ENCODE measurements around the gene EHD3. TPM values are rescaled to one million over a fixed set of nuclear protein-coding genes. Genes with fewer than 3 reads are reported as not detected.

Gene EHD3
- total RNA-seq, 1 donor from 2014 or later: 1.9 TPM

DNA sequence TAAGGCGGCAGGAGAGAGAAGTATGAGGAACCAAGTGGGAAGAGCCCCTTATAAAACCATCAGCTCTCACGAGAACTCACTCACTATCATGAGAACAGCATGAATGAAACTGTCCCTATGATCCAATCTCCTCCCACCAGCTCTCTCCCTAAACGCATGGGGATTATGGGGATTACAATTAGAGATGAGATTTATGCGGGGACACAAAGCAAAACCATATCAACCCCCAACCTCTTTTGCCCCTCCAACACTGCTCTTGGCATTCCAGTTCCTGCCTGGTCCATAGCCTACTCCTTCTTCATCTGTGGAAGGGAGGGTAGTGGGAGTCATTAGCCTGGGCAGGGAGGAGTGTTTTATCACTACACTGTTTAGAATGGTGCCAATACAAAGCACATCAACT is 1.4 kb upstream of the EHD3 start:
- intact Hi-C loops (cut with micrococcal nuclease): loop anchor here (2.0 to 5.0 kb wide), 4 partner anchors 60 to 1085 kb away; partner anchors contain the start of gene YPEL5
- no peaks in the 10 kb centered on the region for H3K9me3 Mint-ChIP-seq
- no peaks in the 10 kb centered on the region for H3K36me3 Mint-ChIP-seq (ENCODE audit: low read depth)
- H3K27ac Mint-ChIP-seq: no peak overlapping the region
- peaks cover 12% of the 10 kb centered on the region for H3K4me1 Mint-ChIP-seq (ENCODE audit: low read depth)
- no peak overlapping the region for H3K4me3 Mint-ChIP-seq
- H3K27me3 Mint-ChIP-seq (ENCODE audit: insufficient read depth): peaks cover 17% of the 10 kb centered on the region
- no peak for DNase-seq (ENCODE audit: low spot score)

DNA sequence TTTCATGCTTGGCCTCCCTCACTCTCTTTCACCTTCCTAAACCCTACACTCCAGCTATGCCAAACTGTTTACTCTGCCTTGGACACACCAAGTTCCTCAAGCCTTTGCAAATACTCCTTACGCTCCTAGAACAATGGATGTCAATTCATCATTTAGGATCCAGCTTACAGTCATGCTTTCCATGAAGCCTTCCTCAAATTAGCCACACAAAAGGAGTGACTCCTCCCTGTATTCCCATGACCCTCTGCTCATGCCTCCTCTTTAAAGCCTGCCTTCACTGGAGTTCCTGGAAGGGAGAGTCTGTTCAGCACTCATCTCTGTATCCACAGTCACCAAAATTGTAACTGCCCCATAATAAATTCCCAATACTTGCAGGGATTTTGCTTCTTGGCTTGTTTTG is 721 bp upstream of the EHD3 start:
- Mint-ChIP-seq H3K27me3 (ENCODE audit: insufficient read depth) (peaks cover 17% of the 10 kb centered on the region), H3K4me3 (peak overlapping the region; percentile 75), H3K27ac (no peak overlapping the region), H3K36me3 (ENCODE audit: low read depth) (no peaks in the 10 kb centered on the region), H3K9me3 (no peaks in the 10 kb centered on the region), H3K4me1 (ENCODE audit: low read depth) (peaks cover 12% of the 10 kb centered on the region)
- intact Hi-C loops (cut with micrococcal nuclease): loop anchor here (1.0 to 5.0 kb wide), 5 partner anchors 61 to 1086 kb away; partner anchors contain the start of gene YPEL5
- DNase-seq (ENCODE audit: low spot score): no peak

DNA sequence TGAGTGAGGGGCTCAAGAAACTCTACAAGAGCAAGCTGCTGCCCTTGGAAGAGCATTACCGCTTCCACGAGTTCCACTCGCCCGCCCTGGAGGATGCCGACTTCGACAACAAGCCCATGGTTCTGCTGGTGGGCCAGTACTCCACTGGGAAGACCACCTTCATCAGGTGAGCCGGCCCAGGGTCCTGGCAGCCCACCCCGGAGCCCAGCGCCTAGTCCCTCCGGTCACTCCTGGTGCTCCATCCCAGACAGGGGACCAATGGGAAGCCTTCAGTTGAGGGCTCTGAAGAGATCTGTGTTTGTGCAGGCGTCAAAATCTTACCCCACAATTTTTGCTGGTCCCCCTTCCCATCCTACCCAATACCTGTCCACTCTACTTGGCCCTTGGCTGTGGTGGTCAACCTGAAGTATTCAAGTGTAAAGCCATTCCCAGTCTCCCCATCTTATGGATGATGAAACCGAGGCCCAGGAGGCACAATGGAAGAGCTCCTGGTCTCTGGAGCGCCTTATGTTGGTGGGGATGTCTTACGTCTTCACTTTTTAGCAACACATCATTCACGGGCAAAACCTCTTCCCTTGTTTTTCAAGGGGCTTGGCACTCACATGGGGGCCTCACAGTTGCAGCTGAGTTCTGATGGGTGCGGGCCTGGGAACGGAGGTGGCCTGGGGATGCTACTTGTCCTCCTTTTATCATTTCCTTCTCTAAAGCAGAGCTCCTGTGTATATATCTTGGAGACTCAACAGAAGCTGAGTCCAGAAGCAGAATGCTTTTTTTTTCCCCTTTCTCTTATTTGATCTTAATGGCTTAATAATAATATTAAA is 941 bp downstream of the EHD3 start:
- Mint-ChIP-seq H3K4me3 (peak overlapping the region; percentile 66), H3K9me3 (no peaks in the 10 kb centered on the region), H3K36me3 (ENCODE audit: low read depth) (no peaks in the 10 kb centered on the region), H3K27me3 (ENCODE audit: insufficient read depth) (peaks cover 12% of the 10 kb centered on the region), H3K4me1 (ENCODE audit: low read depth) (peaks cover 12% of the 10 kb centered on the region), H3K27ac (no peak overlapping the region)
- intact Hi-C loops (cut with micrococcal nuclease): loop anchor here (1.0 to 5.0 kb wide), 4 partner anchors 63 to 1088 kb away; partner anchors contain the start of gene YPEL5
- DNase-seq (ENCODE audit: low spot score): no peak

DNA sequence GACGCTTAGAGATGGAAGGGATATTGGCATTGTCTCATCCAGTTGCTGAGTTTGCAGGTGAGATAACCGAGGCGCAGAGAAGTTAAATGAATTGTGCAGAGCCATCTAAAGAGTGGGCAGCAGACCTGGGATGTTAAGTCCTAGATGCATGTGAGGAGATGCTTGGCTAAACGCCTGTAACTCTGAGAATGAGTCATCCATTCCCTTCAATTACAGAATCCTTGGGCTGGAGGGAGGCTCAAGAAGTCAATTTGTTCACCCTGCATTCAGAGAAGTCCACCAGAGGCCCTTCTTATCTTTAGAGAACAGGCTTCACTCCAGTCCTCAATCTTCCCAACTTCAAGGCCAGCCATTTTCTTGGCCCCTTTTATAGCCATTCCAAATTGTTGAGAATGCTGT is 1.6 kb downstream of the EHD3 start:
- H3K4me1 Mint-ChIP-seq (ENCODE audit: low read depth): peaks cover 12% of the 10 kb centered on the region
- H3K36me3 Mint-ChIP-seq (ENCODE audit: low read depth): no peaks in the 10 kb centered on the region
- H3K27me3 Mint-ChIP-seq (ENCODE audit: insufficient read depth): peaks cover 10% of the 10 kb centered on the region
- no peak overlapping the region for H3K27ac Mint-ChIP-seq
- no peaks in the 10 kb centered on the region for H3K9me3 Mint-ChIP-seq
- no peak for DNase-seq (ENCODE audit: low spot score)
- H3K4me3 Mint-ChIP-seq: peak overlapping the region; percentile 66
- intact Hi-C loops (cut with micrococcal nuclease): no loop called here

DNA sequence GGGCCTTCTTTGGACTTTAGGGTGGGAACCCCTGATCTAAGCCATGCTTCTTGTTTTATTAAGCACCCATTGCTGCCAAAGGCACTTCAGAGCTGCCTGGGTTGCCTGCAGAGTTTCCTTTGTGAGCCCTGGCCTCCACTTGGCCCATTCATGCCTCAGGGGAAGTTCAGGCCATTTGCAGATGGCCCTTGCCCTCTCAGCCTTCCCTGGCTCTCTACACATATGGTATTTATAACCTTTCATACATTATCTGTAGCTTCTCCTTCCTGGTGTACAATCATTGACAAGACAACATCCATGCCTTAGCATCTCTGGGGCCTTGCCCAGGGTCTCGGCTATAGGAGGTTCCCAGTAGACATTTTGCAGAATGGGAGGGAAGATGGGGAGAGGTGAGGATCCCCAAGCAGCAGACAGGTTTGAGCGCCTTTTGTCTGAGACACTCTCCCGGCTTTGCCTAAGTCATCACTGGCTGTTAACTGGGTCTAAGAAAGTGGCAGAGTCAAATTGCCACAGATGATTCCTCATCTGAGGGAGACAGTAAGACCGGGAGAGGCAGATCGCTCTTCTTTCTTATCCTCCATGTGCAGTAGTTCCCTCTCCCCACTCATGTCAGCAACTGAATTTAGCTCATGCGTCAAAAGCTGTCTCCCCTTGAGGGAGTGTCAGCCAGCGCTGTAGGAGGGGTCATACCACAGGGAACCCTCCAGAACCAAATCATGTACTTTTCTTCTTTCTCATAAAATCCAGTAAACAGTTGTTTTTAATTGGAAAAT is 2.7 kb downstream of the EHD3 start:
- Mint-ChIP-seq H3K4me1 (ENCODE audit: low read depth) (peaks cover 20% of the 10 kb centered on the region), H3K27ac (no peak overlapping the region), H3K4me3 (no peak overlapping the region), H3K36me3 (ENCODE audit: low read depth) (no peaks in the 10 kb centered on the region), H3K27me3 (ENCODE audit: insufficient read depth) (peaks cover 2% of the 10 kb centered on the region), H3K9me3 (no peaks in the 10 kb centered on the region)
- intact Hi-C loops (cut with micrococcal nuclease): no loop called here
- no peak for DNase-seq (ENCODE audit: low spot score)

DNA sequence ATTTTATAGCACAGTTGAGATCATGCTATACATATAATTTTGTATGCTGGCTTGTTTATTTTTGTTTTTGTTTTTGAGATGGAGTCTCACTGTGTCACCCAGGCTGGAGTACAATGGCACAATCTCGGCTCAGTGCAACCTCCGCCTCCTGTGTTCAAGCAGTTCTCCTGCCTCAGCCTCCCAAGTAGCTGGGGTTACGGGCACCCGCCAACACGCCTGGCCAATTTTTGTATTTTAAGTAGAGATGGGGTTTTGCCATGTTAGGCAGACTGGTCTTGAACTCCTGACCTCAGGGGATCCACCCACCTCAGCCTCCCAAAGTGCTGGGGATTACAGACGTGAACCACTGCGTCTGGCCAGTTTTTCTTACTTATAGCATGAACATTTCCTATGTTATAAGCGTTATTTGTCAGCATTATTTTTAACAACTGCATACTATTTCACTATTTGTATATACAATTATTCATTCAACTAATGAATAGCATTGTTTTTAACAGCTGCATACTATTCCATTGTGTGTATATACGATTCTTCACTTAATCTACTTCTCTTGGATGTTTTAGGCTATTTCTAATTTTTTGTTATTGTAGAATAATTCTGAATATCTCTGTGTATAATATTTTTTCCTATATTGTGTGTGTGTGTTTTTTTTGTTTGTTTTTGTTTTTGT is 3.5 kb downstream of the EHD3 start:
- peaks cover 28% of the 10 kb centered on the region for H3K4me1 Mint-ChIP-seq (ENCODE audit: low read depth)
- H3K36me3 Mint-ChIP-seq (ENCODE audit: low read depth): no peaks in the 10 kb centered on the region
- H3K4me3 Mint-ChIP-seq: no peak overlapping the region
- H3K9me3 Mint-ChIP-seq: no peaks in the 10 kb centered on the region
- intact Hi-C loops (cut with micrococcal nuclease): no loop called here
- no peak overlapping the region for H3K27ac Mint-ChIP-seq
- no peak for DNase-seq (ENCODE audit: low spot score)
- no peaks in the 10 kb centered on the region for H3K27me3 Mint-ChIP-seq (ENCODE audit: insufficient read depth)

DNA sequence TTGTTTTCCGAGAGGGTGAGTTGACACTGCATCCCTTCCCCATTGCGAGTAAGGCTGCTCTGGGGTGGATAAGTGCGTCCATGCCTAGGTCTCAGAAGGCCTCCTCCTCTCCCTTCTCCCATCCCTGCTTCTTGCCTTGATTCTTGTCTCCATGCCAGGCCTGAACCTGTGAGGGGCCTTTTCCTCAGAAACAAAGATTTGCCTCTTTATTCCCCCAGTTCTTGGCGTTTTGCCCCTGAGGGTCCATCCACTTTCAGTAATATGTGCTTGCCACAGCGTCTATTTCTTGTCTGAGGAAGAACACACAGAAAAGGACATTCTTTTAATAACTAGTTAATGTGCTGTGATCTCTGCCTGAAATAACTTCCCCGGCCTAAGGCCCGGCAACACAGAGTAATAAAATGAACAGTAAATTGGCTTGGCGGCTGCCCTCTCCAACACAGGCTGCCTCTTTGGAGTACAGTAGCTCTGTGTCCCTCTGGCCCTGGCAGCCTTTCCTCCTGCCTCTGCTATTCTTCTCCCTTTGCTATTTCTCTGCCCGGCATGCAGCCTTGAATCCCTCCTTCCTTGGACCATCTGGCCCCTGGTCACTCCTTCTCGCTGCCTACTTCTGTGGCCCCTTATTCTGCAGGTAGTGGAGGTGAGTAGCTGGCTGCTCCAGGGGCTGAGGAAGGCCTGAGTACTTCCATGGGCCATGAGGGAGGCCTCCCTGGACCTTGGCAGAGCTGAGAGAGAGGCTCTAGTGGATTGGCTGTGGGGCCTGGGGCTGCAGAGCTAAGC is 4.4 kb downstream of the EHD3 start:
- H3K4me1 Mint-ChIP-seq (ENCODE audit: low read depth): peaks cover 22% of the 10 kb centered on the region
- H3K9me3 Mint-ChIP-seq: no peaks in the 10 kb centered on the region
- no peak overlapping the region for H3K27ac Mint-ChIP-seq
- intact Hi-C loops (cut with micrococcal nuclease): no loop called here
- no peaks in the 10 kb centered on the region for H3K36me3 Mint-ChIP-seq (ENCODE audit: low read depth)
- no peak overlapping the region for H3K4me3 Mint-ChIP-seq
- no peak for DNase-seq (ENCODE audit: low spot score)
- no peaks in the 10 kb centered on the region for H3K27me3 Mint-ChIP-seq (ENCODE audit: insufficient read depth)

DNA sequence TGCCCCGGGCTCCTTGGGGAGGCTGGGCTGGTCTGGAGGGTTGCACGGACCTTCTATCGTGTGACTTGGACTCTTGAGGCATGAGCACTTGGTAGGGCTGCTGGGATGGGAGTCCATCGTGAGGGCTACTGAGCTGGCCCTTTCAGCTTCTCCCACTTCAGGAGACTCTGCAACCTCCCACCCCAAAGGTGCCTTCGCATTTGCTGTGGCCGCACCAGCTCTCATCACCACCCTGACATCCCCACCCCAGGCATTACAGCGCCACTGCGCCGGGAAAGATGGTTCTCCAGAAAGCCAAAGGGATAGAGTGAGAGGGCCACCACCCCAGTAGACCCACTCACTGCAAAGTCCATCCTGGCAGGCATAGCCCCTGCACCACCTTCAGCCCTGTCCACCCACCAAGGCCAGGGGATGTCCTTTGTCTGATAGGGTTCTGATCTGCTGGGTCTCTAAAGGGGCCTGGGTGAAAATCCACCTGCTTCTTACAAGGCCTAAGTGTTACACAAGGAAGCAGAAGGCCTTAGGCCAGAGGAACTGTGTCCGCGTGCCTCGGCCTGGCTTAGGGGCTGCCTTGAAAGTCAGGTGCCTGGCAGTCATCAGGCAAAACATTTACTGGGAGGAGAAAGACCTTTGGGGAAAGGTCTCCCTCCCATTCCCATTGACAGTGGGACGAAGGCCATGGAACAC is 5.1 kb downstream of the EHD3 start:
- H3K4me3 Mint-ChIP-seq: no peak overlapping the region
- no peaks in the 10 kb centered on the region for H3K36me3 Mint-ChIP-seq (ENCODE audit: low read depth)
- no peaks in the 10 kb centered on the region for H3K27me3 Mint-ChIP-seq (ENCODE audit: insufficient read depth)
- H3K4me1 Mint-ChIP-seq (ENCODE audit: low read depth): peaks cover 16% of the 10 kb centered on the region
- H3K27ac Mint-ChIP-seq: no peak overlapping the region
- intact Hi-C loops (cut with micrococcal nuclease): no loop called here
- H3K9me3 Mint-ChIP-seq: no peaks in the 10 kb centered on the region
- DNase-seq (ENCODE audit: low spot score): no peak

DNA sequence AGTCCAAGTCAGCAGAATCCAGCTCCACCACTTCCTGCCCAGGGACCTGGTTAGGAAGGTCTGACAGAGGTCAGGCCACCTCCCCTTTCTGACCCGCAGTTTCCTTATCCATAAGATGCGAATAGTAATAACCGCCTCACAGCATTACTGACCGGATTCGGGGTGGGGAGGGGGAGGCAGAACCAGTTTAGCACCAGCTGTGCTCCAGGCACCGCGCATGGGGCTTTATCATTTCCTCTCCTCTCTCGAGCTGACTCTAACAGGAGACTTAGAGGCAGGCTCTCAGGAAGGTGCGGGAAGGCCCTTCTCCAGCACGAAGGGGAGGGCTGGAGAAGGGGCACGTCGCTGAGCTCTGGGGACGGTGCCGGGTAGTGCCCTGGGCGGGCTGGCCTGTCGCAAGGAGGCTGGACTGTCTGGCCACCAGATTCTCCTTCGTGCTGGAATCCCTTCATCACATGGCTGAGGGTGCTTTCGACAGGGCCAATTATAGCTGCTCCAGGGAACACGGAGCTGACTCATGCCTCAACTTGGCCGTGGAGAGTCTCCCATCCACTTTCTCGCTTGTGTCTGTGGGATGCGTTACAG is 5.7 kb downstream of the EHD3 start:
- Mint-ChIP-seq H3K27ac (no peak overlapping the region), H3K9me3 (no peaks in the 10 kb centered on the region), H3K36me3 (ENCODE audit: low read depth) (no peaks in the 10 kb centered on the region), H3K4me1 (ENCODE audit: low read depth) (peaks cover 16% of the 10 kb centered on the region), H3K4me3 (no peak overlapping the region), H3K27me3 (ENCODE audit: insufficient read depth) (no peaks in the 10 kb centered on the region)
- DNase-seq (ENCODE audit: low spot score): no peak
- intact Hi-C loops (cut with micrococcal nuclease): no loop called here

DNA sequence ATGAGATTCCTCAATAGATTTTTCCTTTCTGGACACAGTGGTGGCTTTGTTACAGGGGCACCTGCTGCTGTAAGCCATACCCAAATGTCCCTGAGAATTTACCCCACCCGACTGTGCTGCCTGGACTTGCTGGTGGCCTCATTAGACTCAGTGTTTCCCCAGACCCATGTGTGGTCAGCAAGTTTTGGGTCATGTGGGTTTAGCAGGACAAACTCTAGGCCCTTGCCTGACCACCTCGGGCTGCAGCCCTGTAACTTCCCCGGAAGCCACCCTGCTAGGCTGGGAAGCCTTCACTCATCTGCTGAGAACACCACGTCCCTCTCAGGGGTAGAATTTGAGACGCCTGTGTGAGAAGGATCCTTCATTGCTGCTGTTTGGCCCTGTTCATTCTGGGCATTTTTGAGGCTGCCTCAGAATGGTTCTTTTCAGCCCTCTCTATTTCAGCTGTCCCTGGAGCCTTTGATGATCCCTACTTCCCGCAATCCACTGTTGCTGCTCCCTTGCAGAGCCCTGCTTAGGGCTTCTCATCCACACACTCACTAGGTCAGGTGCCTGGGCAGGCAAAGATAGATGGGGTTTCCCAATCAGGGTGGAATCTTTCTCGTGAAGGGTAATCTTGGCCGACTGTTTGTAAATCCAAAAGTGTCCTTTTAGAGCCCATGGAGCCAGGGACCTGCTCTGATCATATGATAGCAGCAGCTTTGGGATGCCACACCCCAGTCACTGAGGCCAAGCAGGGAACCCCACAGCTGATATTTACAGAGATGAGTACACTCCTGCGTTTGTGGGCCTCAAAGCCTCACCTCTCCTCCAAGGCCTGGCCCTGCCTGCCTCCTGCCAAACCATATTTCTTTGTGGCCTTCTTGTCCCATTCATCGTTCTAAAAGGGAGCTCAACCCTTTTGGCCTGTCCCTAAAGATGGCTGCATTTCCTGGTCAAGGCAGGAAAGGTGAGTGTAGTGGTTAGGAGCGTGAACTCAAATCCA is 6.7 kb downstream of the EHD3 start:
- no peak for DNase-seq (ENCODE audit: low spot score)
- H3K27ac Mint-ChIP-seq: no peak overlapping the region
- peaks cover 16% of the 10 kb centered on the region for H3K4me1 Mint-ChIP-seq (ENCODE audit: low read depth)
- H3K9me3 Mint-ChIP-seq: no peaks in the 10 kb centered on the region
- no peaks in the 10 kb centered on the region for H3K36me3 Mint-ChIP-seq (ENCODE audit: low read depth)
- intact Hi-C loops (cut with micrococcal nuclease): no loop called here
- no peaks in the 10 kb centered on the region for H3K27me3 Mint-ChIP-seq (ENCODE audit: insufficient read depth)
- no peak overlapping the region for H3K4me3 Mint-ChIP-seq

Data from activated T-helper 1 cell treated with anti-CD3 and anti-CD28 coated beads, Interleukin-12 subunit alpha, Interleukin-12 subunit beta, Interleukin-2, Interleukin-4 antibody, amounts not matched to agents 30 ng/mL and 10 ng/mL and 1 ng/mL, durations not matched to agents 14 hours and 24 hours and 36 hours (primary cell).